GM12878 (cell line): ENCODE measurements around the gene CSNK2A1. TPM values are rescaled to one million over a fixed set of nuclear protein-coding genes. Genes with fewer than 3 reads are reported as not detected.

Experiments used
- ATAC-seq: fragments of 200-7000 bp; cut with Tn5 transposase; 3 replicates; pipeline ENCODE4 v1.9.1; 2020; ENCODE audit warnings: mild to moderate bottlenecking, moderate library complexity
- BruUV-seq: library from RNA; stranded (reverse); fragments of 400-500 nt; replicated peaks from 2 replicates; lab custom pipeline; 2021; lab: Mats Ljungman, UMichigan
- CTCF ChIA-PET: fragments of 300-600 bp; sonication (Branson Sonifier 250); formaldehyde crosslinking; extraction: SDS; loops from one replicate; lab custom pipeline; 2021; ENCODE audit warnings: inconsistent platforms; lab: Yijun Ruan, JAX
- POLR2A ChIA-PET: fragments of 350-600 bp; formaldehyde crosslinking; extraction: SDS; loops from one replicate; lab custom pipeline; 2021; ENCODE audit warnings: inconsistent platforms; lab: Charles Lee
- RAD21 ChIA-PET: fragments of 300-600 bp; sonication (Branson Sonifier 250); formaldehyde crosslinking; loops from one replicate; lab custom pipeline; 2023; ENCODE audit warnings: antibody characterized with exemption; ENCODE audit not compliant: unreplicated experiment; lab: Charles Lee
- SMC1A ChIA-PET: fragments of 300-600 bp; sonication (Branson Sonifier 250); formaldehyde crosslinking; loops from one replicate; lab custom pipeline; 2023; ENCODE audit not compliant: unreplicated experiment, uncharacterized antibody; lab: Charles Lee
- DNase-seq: peaks from one replicate; pipeline ENCODE4 v3.0.0-alpha.2; 2011; ENCODE audit warnings: low read depth, low spot score
- FAIRE-seq: peaks from 3 replicates; lab custom pipeline; 2011; peaks lifted over from hg19 to GRCh38; lab: Jason Lieb, UNC
- H2AFZ ChIP-seq: 2 replicates; pipeline ENCODE4 v1.6.0; 2011; ENCODE audit warnings: low read depth, low read length, control low read depth; ENCODE audit not compliant: control insufficient read depth
- H3K27ac ChIP-seq: 2 replicates; pipeline ENCODE4 v1.5.1; 2011; ENCODE audit warnings: control low read depth; ENCODE audit not compliant: control insufficient read depth, insufficient read depth
- H3K27me3 ChIP-seq, 2 experiments: replicated peaks in 1 of 2; 2 replicates each; pipeline versions ENCODE4 v1.6.0 to v1.6.1; 2011; ENCODE audit warnings: low read length in 1 of 2; ENCODE audit not compliant: control insufficient read depth in 2 of 2, insufficient read depth in 2 of 2
- H3K36me3 ChIP-seq, 2 experiments: 2 replicates each; pipeline ENCODE4 v1.5.1; 2011; ENCODE audit warnings: low read length in 1 of 2; ENCODE audit not compliant: control insufficient read depth in 2 of 2, insufficient read depth in 2 of 2
- H3K4me1 ChIP-seq: 2 replicates; pipeline ENCODE4 v1.6.1; 2011; ENCODE audit warnings: mild to moderate bottlenecking, low read length, moderate library complexity, mixed read lengths; ENCODE audit not compliant: control insufficient read depth, insufficient read depth
- H3K4me2 ChIP-seq: 2 replicates; pipeline ENCODE4 v1.6.0; 2011; ENCODE audit warnings: control low read depth; ENCODE audit not compliant: control insufficient read depth, insufficient read depth
- H3K4me3 ChIP-seq: fragments of 200-600 bp; sonication (generic); 2 replicates; pipeline ENCODE4 v1.5.1; 2016
- H3K79me2 ChIP-seq: 2 replicates; pipeline ENCODE4 v1.6.0; 2011; ENCODE audit warnings: low read length; ENCODE audit not compliant: control insufficient read depth, insufficient read depth
- H3K9ac ChIP-seq: 2 replicates; pipeline ENCODE4 v1.8.0; 2011; ENCODE audit warnings: low read length, control low read depth, mixed read lengths; ENCODE audit not compliant: control insufficient read depth, insufficient read depth
- H3K9me3 ChIP-seq: replicated peaks from 3 replicates; pipeline ENCODE4 v1.5.1; 2011; ENCODE audit warnings: mild to moderate bottlenecking, low read length; ENCODE audit not compliant: control insufficient read depth, insufficient read depth
- H4K20me1 ChIP-seq: 2 replicates; pipeline ENCODE4 v1.6.0; 2011; ENCODE audit not compliant: control insufficient read depth, insufficient read depth
- CEBPZ ChIP-seq: fragments of 150-350 bp; IDR thresholded peaks from 2 replicates; pipeline ENCODE4 v1.6.1; 2016; ENCODE audit warnings: low read depth, low read length
- E4F1 ChIP-seq: fragments of 450-650 bp; IDR thresholded peaks from 2 replicates; pipeline ENCODE4 v1.6.1; 2018; ENCODE audit warnings: borderline replicate concordance, mild to moderate bottlenecking; ENCODE audit not compliant: partially characterized antibody
- JUND ChIP-seq: IDR thresholded peaks from 2 replicates; pipeline ENCODE4 v1.6.1; 2012; ENCODE audit warnings: low read depth, mild to moderate bottlenecking, low read length, improper control_type of control experiment, moderate library complexity
- MEF2A ChIP-seq: IDR thresholded peaks from 2 replicates; pipeline ENCODE4 v1.6.1; 2011; ENCODE audit warnings: low read depth, mild to moderate bottlenecking, low read length, moderate library complexity; ENCODE audit not compliant: insufficient read depth
- SMARCA5 ChIP-seq: fragments of 450-650 bp; IDR thresholded peaks from 2 replicates; pipeline ENCODE4 v1.6.1; 2017; ENCODE audit warnings: mild to moderate bottlenecking
- WGBS: methylation state at CpG from one replicate; pipeline ENCODE4 v1.1.6; 2016; ENCODE audit warnings: low lambda C conversion rate; ENCODE audit not compliant: insufficient replicate concordance, insufficient coverage; ENCODE audit errors: missing lambda C conversion rate; 5-methylcytosine and 5-hydroxymethylcytosine counted together
- in situ Hi-C: fragments of 300-500 bp; cut with MboI; formaldehyde crosslinking; loops from 9 replicates; pipeline ENCODE4 v1.14.3; 2018; ENCODE audit warnings: mixed read lengths
- intact Hi-C: fragments of 100-400 bp; cut with micrococcal nuclease; formaldehyde crosslinking; loops from one replicate; pipeline ENCODE4 v1.14.2; 2022; ENCODE audit not compliant: unreplicated experiment
- polyA plus RNA-seq, 11 experiments: library from polyadenylated mRNA; depleted of rRNA in 4 of 11; unstranded in 6 of 11; stranded (reverse) in 5 of 11; fragments of >200 nt; fragmentation: Nextera tagmentation in 4 of 11; fragmentation: Illumina TruSeq in 1 of 11; extraction: Ambion mirVana in 4 of 11; extraction: Trizol in 1 of 11; gene quantifications; 1 replicate in 1 of 11; 2 replicates in 10 of 11; pipeline versions ENCODE4 v1.2.1 to v1.2.3, GENCODE V29; 2011 to 2016; ENCODE audit warnings: inconsistent platforms in 2 of 11, missing spikeins in 2 of 11, low read depth in 1 of 11
- total RNA-seq, 4 experiments: library from RNA; depleted of rRNA in 3 of 4; stranded (reverse); fragments of >200 nt in 3 of 4; fragmentation: Illumina TruSeq in 1 of 4; extraction: Trizol in 1 of 4; gene quantifications; 2 replicates each; pipeline versions ENCODE4 v1.2.1 to v1.2.3, GENCODE V29; 2013 to 2021
- TF ChIP-seq, protein P1 (sequence below): IDR thresholded peaks from 2 replicates; pipeline ENCODE4 v1.6.1; 2012; ENCODE audit warnings: low read depth, low read length, improper control_type of control experiment
- TF ChIP-seq, protein P2 (sequence below): fragments of 450-650 bp; formaldehyde crosslinking; IDR thresholded peaks from 2 replicates; pipeline ENCODE4 v1.4.0; 2020; ENCODE audit warnings: mild to moderate bottlenecking, moderate library complexity

CSNK2A1 gene
- total and polyA plus RNA-seq, 10 of the 15 experiments (the other 5 are each of a cell fraction or from before 2014, with no cell fraction given), result 47.6 to 199 (median 95.0) TPM

DNA sequence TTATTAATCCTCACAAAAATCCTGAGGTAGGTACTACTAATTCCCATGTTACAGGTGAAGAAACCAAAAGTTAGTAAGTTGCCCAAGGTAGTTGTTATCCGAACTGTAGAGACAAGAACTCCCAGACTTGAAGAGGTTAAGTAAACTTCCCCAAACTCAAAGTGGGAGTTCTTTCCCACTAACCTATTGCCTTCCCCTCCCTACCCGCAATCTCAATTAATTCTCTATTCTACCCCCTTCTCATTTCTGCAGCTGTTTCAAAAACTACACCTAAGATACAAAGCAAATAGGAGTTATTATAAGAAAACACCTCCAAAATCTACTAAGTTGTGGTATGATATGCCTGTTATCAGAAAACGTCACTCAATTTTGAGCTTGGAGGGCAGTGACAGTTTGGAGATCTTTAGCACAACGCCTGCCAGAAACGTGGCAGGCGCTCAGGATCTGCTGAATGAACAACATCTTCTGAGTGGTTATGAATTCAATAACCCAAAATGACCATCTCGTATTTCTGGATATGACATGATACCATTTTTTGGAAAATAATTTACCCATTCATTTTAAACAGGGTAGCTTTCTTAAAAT is 7.1 kb downstream of the CSNK2A1 start:
- Histone ChIP-seq H3K4me3 (no peak overlapping the region), H3K79me2 (peaks cover 95% of the 10 kb centered on the region), H4K20me1 (peaks cover 16% of the 10 kb centered on the region), H3K4me2 (no peak overlapping the region; the same call in none of the 2 replicates), H3K9ac (no peak overlapping the region), H2AFZ (no peak overlapping the region), H3K9me3 (peaks cover 9% of the 10 kb centered on the region; the same call in 2 of the 3 replicates), H3K27ac (no peak overlapping the region), H3K27me3 (no peaks in the 10 kb centered on the region), H3K36me3 (peaks cover 0 to 8% of the 10 kb centered on the region in 2 experiments; a peak in 2 of 4 replicates), H3K4me1 (peaks cover 22% of the 10 kb centered on the region)
- TF ChIP-seq CEBPZ (no peak), SMARCA5 (no peak), E4F1 (no peak), MEF2A (no peak), JUND (no peak)
- TF ChIP-seq, protein P1, sequence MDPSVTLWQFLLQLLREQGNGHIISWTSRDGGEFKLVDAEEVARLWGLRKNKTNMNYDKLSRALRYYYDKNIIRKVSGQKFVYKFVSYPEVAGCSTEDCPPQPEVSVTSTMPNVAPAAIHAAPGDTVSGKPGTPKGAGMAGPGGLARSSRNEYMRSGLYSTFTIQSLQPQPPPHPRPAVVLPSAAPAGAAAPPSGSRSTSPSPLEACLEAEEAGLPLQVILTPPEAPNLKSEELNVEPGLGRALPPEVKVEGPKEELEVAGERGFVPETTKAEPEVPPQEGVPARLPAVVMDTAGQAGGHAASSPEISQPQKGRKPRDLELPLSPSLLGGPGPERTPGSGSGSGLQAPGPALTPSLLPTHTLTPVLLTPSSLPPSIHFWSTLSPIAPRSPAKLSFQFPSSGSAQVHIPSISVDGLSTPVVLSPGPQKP, result no peak
- TF ChIP-seq, protein P2, sequence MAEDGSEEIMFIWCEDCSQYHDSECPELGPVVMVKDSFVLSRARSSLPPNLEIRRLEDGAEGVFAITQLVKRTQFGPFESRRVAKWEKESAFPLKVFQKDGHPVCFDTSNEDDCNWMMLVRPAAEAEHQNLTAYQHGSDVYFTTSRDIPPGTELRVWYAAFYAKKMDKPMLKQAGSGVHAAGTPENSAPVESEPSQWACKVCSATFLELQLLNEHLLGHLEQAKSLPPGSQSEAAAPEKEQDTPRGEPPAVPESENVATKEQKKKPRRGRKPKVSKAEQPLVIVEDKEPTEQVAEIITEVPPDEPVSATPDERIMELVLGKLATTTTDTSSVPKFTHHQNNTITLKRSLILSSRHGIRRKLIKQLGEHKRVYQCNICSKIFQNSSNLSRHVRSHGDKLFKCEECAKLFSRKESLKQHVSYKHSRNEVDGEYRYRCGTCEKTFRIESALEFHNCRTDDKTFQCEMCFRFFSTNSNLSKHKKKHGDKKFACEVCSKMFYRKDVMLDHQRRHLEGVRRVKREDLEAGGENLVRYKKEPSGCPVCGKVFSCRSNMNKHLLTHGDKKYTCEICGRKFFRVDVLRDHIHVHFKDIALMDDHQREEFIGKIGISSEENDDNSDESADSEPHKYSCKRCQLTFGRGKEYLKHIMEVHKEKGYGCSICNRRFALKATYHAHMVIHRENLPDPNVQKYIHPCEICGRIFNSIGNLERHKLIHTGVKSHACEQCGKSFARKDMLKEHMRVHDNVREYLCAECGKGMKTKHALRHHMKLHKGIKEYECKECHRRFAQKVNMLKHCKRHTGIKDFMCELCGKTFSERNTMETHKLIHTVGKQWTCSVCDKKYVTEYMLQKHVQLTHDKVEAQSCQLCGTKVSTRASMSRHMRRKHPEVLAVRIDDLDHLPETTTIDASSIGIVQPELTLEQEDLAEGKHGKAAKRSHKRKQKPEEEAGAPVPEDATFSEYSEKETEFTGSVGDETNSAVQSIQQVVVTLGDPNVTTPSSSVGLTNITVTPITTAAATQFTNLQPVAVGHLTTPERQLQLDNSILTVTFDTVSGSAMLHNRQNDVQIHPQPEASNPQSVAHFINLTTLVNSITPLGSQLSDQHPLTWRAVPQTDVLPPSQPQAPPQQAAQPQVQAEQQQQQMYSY, result no peak
- in situ Hi-C loops, result no loop called here
- ATAC-seq, result no peak
- FAIRE-seq, result no peak
- intact Hi-C loops, result no loop called here
- BruUV-seq, result no TSS peak
- no peak for DNase-seq
- POLR2A ChIA-PET, result interaction anchor here (1.5 kb wide), 1 partner anchor 103 kb away, joined by 3 read pairs; no protein-coding TSS in a partner anchor
- RAD21 ChIA-PET, result interaction anchor here (0.7 to 0.8 kb wide), 2 partner anchors 25 to 40 kb away, joined by 3 to 4 read pairs; no protein-coding TSS in a partner anchor
- SMC1A ChIA-PET, result interaction anchor here (0.7 to 1.1 kb wide), 5 partner anchors 17 to 94 kb away, joined by 3 to 5 read pairs (median 4); no protein-coding TSS in a partner anchor
- WGBS, result 80% methylated on average over 7 of the region's 7 CpGs
- CTCF ChIA-PET, result interaction anchor here (0.5 to 2.2 kb wide), 7 partner anchors 24 to 206 kb away, joined by 3 to 10 read pairs (median 3); no protein-coding TSS in a partner anchor
